C4-2B (cell line): ENCODE measurements around the gene TMUB2.

ENCODE experiments used
- CTCF ChIP-seq: fragments of 450-650 bp; conservative IDR thresholded peaks from 2 replicates; pipeline ENCODE4 v1.5.1; 2017; ENCODE audit warnings: mild to moderate bottlenecking
- ZFX ChIP-seq: fragments of 450-650 bp; IDR thresholded peaks from 2 replicates; pipeline ENCODE4 v1.6.1; 2017

DNA sequence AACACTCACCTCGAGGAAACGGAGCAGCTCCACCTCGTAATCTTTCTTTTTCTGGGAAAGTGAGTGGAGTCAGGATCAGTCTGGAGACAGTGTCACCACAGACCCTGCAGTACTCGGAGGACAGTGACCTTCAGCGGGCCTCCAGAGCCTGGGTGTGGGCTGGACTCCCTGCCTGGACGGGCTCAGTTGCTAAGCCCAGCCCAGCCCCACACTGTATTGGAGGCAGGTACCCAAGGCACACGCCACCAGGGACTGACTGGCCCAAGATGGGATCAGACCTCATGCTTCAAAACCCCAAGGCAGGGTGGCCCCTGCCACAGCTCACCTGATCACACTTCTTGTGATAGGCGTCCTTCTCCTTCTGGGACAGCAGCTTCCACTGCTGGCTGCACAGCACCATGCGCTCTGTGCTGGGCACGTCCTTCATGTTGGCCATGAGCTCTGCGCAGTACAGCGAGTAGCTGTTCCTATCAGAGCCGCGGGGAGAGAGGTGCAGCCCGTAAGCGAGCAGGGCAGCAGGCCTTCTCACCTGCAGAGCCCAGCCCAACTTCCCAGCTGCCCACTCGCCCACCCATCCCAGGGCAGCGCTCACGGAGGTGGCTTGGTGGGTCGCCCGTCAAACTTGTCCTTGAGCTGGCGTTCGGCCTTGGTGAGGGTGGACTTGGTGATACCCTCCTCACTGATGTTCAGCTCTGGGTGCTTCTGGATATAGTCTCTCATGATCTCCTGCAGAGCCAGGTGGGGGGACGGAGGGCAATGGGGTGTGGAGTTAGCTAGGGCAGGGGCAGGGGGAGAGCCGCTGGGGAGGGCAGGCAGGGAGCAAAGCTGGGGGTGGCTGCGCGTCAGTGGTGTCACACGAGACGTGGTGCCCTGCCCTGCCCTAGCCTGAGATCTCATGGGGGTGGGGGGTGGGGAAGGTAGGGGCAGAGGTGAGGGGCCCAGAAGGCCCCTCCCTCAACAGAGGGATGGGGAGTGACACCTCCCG, 24.8 kb downstream of the TMUB2 start:
- TF ChIP-seq CTCF (no peak), ZFX (no peak)
